A549 (cell line): ENCODE results near the gene CELF4.

Experiments
- CTCF ChIP-seq: fragments of >200 bp; sonication (Bioruptor Twin); formaldehyde crosslinking; IDR thresholded peaks from 3 replicates; pipeline ENCODE4 v1.5.1; 2016
- EHMT2 ChIP-seq: fragments of 200-600 bp; sonication (generic); IDR thresholded peaks from 2 replicates; pipeline ENCODE4 v1.6.1; 2016; ENCODE audit warnings: antibody characterized with exemption, low read depth, mild to moderate bottlenecking, moderate library complexity
- EP300 ChIP-seq, 2 experiments: fragments of >200 bp; sonication (Bioruptor Twin); formaldehyde crosslinking; IDR thresholded peaks; 2 replicates in 1 of 2; 3 replicates in 1 of 2; pipeline ENCODE4 v1.6.1; 2016 to 2017
- JUNB ChIP-seq: fragments of >200 bp; sonication (Bioruptor Twin); formaldehyde crosslinking; IDR thresholded peaks from 2 replicates; pipeline ENCODE4 v1.6.1; 2016
- MAFK ChIP-seq: fragments of 450-650 bp; IDR thresholded peaks from 2 replicates; pipeline ENCODE4 v1.6.1; 2014; ENCODE audit not compliant: partially characterized antibody
- POLR2A ChIP-seq: IDR thresholded peaks from 2 replicates; pipeline ENCODE4 v1.6.1; 2012; ENCODE audit warnings: mild to moderate bottlenecking, low read length
- REST ChIP-seq: fragments of 200-600 bp; sonication (generic); IDR thresholded peaks from 2 replicates; pipeline ENCODE4 v1.6.1; 2016; ENCODE audit warnings: antibody characterized with exemption, mild to moderate bottlenecking, moderate library complexity
- USF2 ChIP-seq: fragments of 450-650 bp; IDR thresholded peaks from 2 replicates; pipeline ENCODE4 v1.6.1; 2014; ENCODE audit warnings: antibody characterized with exemption

- no peak for TF ChIP-seq POLR2A
- no peak for TF ChIP-seq USF2
- no peak for TF ChIP-seq CTCF
- no peak for TF ChIP-seq MAFK
- TF ChIP-seq EP300 (IDR thresholded peaks at IDR 0.05) = no peak
- TF ChIP-seq JUNB = no peak
- TF ChIP-seq EHMT2 = no peak
- no peak for TF ChIP-seq REST
Observed at GRCh38 chr18:37336568-37337285, 228.9 kb downstream of the CELF4 start.
